DND-41 (cell line): ENCODE data around the gene UNC13B.

Source experiments
- ATAC-seq: fragments of 200-7000 bp; cut with Tn5 transposase; 3 replicates; pipeline ENCODE4 v1.9.1; 2021; ENCODE audit warnings: low read depth; ENCODE audit not compliant: insufficient read depth
- DNase-seq: peaks from one replicate; pipeline ENCODE4 v3.0.0-alpha.2; 2020
- H2AFZ ChIP-seq: 2 replicates; pipeline ENCODE4 v1.6.0; 2012; ENCODE audit warnings: low read depth, low read length
- H3K27ac ChIP-seq: 2 replicates; pipeline ENCODE4 v1.5.1; 2012; ENCODE audit warnings: low read length, inconsistent platforms
- H3K27me3 ChIP-seq: fragments of 200-600 bp; sonication (generic); 2 replicates; pipeline ENCODE4 v1.6.0; 2012; ENCODE audit warnings: low read length, mild to moderate bottlenecking, inconsistent platforms; ENCODE audit not compliant: insufficient read depth, poor library complexity
- H3K36me3 ChIP-seq: 2 replicates; pipeline ENCODE4 v1.5.1; 2012; ENCODE audit warnings: low read length, inconsistent platforms; ENCODE audit not compliant: insufficient read depth
- H3K4me1 ChIP-seq: 2 replicates; pipeline ENCODE4 v1.5.1; 2012; ENCODE audit warnings: mild to moderate bottlenecking, low read length; ENCODE audit not compliant: insufficient read depth
- H3K4me2 ChIP-seq: 2 replicates; pipeline ENCODE4 v1.6.0; 2012; ENCODE audit warnings: mild to moderate bottlenecking, moderate library complexity, low read length, inconsistent platforms; ENCODE audit not compliant: insufficient read depth
- H3K4me3 ChIP-seq, 2 experiments: fragments of 200-600 bp in 1 of 2; shearing (Covaris generic) in 1 of 2; 2 replicates each; pipeline ENCODE4 v1.5.1; 2012 to 2016; ENCODE audit warnings: inconsistent platforms in 2 of 2, low read length in 2 of 2, mild to moderate bottlenecking in 2 of 2, low read depth in 1 of 2, moderate library complexity in 1 of 2
- H3K79me2 ChIP-seq: 2 replicates; pipeline ENCODE4 v1.6.0; 2012; ENCODE audit warnings: low read length, inconsistent platforms; ENCODE audit not compliant: insufficient read depth
- H3K9ac ChIP-seq: 2 replicates; pipeline ENCODE4 v1.6.0; 2012; ENCODE audit warnings: low read depth, mild to moderate bottlenecking, inconsistent platforms, low read length, moderate library complexity
- H3K9me3 ChIP-seq: 2 replicates; pipeline ENCODE4 v1.5.1; 2012; ENCODE audit warnings: low read length, moderate library complexity, mild to moderate bottlenecking, inconsistent platforms; ENCODE audit not compliant: insufficient read depth, severe bottlenecking
- H4K20me1 ChIP-seq: 2 replicates; pipeline ENCODE4 v1.6.0; 2012; ENCODE audit warnings: low read length; ENCODE audit not compliant: insufficient read depth
- EZH2 ChIP-seq: IDR thresholded peaks from 3 replicates; pipeline ENCODE4 v1.6.1; 2012; ENCODE audit warnings: borderline replicate concordance, low read depth, mild to moderate bottlenecking, moderate library complexity, low read length, inconsistent platforms; ENCODE audit not compliant: severe bottlenecking
- TF ChIP-seq, protein P1 (sequence below): IDR thresholded peaks from 2 replicates; pipeline ENCODE4 v1.5.1; 2012; ENCODE audit warnings: borderline replicate concordance, low read length, moderate library complexity, mild to moderate bottlenecking; ENCODE audit not compliant: poor library complexity, severe bottlenecking; ENCODE audit errors: extremely low read depth

UNC13B gene

DNA sequence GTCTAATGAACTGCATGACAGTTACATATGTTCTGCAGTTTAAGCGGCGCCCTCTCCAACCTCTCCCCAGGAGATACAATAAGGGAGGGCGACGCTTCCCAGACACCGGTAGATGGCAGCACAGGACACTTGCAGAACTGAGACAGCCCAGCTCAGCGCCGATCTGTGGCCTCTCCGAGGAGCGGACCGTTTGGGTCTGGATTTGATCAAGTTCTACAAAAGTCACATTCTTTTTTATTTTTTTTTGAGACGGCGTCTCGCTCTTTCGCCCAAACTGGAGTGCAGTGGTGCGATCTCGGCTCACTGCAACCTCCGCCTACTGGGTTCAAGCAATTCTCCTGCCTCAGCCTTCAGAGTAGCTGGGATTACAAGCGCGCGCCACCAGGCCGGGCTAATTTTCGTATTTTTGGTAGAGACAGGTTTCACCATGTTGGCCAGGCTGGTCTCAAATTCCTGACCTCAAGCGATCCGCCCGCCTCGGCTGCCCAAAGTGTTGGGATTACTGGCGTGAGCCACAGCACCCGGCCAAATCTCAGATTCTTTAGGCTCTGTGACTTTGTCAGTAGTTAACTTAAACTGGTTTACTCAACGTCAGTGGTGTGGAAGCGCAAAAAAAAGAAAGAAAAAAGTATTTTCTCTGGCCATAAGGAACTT is 44.8 kb upstream of the UNC13B start:
- peak overlapping the region; percentile 56; the same call in 1 of the 2 replicates for H3K27ac ChIP-seq
- H3K79me2 ChIP-seq, result no peaks in the 10 kb centered on the region
- TF ChIP-seq, protein P1, sequence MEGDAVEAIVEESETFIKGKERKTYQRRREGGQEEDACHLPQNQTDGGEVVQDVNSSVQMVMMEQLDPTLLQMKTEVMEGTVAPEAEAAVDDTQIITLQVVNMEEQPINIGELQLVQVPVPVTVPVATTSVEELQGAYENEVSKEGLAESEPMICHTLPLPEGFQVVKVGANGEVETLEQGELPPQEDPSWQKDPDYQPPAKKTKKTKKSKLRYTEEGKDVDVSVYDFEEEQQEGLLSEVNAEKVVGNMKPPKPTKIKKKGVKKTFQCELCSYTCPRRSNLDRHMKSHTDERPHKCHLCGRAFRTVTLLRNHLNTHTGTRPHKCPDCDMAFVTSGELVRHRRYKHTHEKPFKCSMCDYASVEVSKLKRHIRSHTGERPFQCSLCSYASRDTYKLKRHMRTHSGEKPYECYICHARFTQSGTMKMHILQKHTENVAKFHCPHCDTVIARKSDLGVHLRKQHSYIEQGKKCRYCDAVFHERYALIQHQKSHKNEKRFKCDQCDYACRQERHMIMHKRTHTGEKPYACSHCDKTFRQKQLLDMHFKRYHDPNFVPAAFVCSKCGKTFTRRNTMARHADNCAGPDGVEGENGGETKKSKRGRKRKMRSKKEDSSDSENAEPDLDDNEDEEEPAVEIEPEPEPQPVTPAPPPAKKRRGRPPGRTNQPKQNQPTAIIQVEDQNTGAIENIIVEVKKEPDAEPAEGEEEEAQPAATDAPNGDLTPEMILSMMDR, result peak; percentile 91
- TF ChIP-seq EZH2, result no peak
- H3K9me3 ChIP-seq, result no peaks in the 10 kb centered on the region
- H3K4me1 ChIP-seq, result peaks cover 40% of the 10 kb centered on the region
- peak overlapping the region; percentile 36; the same call in 1 of the 2 replicates for H3K9ac ChIP-seq
- H3K4me3 ChIP-seq, result peak overlapping the region in 1 of 2 experiments; percentile 65; a peak in 2 of 4 replicates
- H4K20me1 ChIP-seq, result no peaks in the 10 kb centered on the region
- no peaks in the 10 kb centered on the region for H3K36me3 ChIP-seq
- peak overlapping the region; percentile 92 for H3K4me2 ChIP-seq
- no peaks in the 10 kb centered on the region for H3K27me3 ChIP-seq
- DNase-seq (peak; percentile 85), ATAC-seq (peak; percentile 63)
- H2AFZ ChIP-seq, result peak overlapping the region; percentile 74

DNA sequence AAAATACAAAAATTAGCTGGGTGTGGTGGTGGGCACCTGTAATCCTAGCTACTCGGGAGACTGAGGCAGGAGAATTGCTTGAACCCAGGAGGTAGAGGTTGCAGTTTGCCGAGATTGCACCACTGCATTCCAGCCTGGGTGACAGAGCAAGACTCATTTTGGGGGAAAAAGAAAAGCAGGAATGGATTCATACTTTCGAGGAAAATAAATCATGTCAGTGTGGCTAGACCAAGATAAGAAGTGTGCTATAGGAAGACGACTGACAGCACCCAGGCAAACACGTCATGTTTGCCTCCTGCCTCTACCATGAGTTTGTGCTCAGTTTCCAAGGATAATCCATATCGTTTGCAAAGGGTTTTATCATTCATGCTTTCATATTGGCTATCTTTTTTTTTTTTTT is 26.9 kb upstream of the UNC13B start:
- H3K36me3 ChIP-seq, result no peaks in the 10 kb centered on the region
- no peak for ATAC-seq
- H3K4me3 ChIP-seq, result no peak overlapping the region
- H2AFZ ChIP-seq, result no peak overlapping the region
- H3K27me3 ChIP-seq, result no peaks in the 10 kb centered on the region
- H3K9ac ChIP-seq, result no peak overlapping the region
- no peaks in the 10 kb centered on the region for H3K4me1 ChIP-seq
- TF ChIP-seq, protein P1, result no peak
- TF ChIP-seq EZH2, result no peak
- H3K27ac ChIP-seq, result no peak overlapping the region
- H3K79me2 ChIP-seq, result no peaks in the 10 kb centered on the region
- no peaks in the 10 kb centered on the region for H4K20me1 ChIP-seq
- no peak overlapping the region for H3K4me2 ChIP-seq
- H3K9me3 ChIP-seq, result no peaks in the 10 kb centered on the region
- no peak for DNase-seq

DNA sequence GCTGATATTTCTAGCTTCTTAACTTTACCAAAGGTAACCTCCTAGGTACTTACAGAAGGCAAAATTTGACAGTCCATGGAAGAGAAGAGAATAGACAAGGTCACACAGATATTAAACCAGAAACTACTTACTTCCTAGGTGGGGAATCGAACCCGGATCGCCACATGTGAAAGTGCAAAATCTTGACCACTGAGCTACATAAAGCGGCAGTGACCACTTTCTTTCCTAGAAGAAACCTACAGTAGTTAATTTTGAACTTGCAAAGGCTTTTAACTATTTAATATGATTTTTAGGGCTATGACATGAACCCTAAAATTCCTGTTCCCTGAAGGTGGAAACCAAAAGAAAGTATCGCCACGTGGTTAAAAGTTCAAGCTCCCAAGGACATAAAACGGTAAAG is 25.8 kb upstream of the UNC13B start:
- no peak overlapping the region for H3K4me2 ChIP-seq
- no peak overlapping the region for H3K27ac ChIP-seq
- no peak for DNase-seq
- H3K4me1 ChIP-seq, result no peaks in the 10 kb centered on the region
- H3K27me3 ChIP-seq, result no peaks in the 10 kb centered on the region
- H3K9ac ChIP-seq, result no peak overlapping the region
- no peaks in the 10 kb centered on the region for H3K36me3 ChIP-seq
- TF ChIP-seq, protein P1, result no peak
- no peak for TF ChIP-seq EZH2
- H2AFZ ChIP-seq, result no peak overlapping the region
- no peak for ATAC-seq
- H4K20me1 ChIP-seq, result no peaks in the 10 kb centered on the region
- H3K4me3 ChIP-seq, result no peak overlapping the region
- H3K79me2 ChIP-seq, result no peaks in the 10 kb centered on the region
- H3K9me3 ChIP-seq, result no peaks in the 10 kb centered on the region
